T47D (cell line): Measurements from ENCODE around the gene NOC2L.

Experiments used
- DNase-seq, 2 experiments: peaks; one replicate each; pipeline versions ENCODE4 v3.0.0 to v3.0.0-alpha.2; 2011 to 2012; ENCODE audit warnings: low read depth in 1 of 2, low spot score in 1 of 2
- JUND ChIP-seq: IDR thresholded peaks from 2 replicates; pipeline ENCODE4 v1.6.1; 2012; ENCODE audit warnings: low read depth
- in situ Hi-C: cut with HindIII; loops from 2 replicates; pipeline ENCODE4 v1.10.0; 2016; ENCODE audit warnings: low sequenced_read_pairs, low pct_unique_long_range_greater_than_20kb

The NOC2L gene

DNA sequence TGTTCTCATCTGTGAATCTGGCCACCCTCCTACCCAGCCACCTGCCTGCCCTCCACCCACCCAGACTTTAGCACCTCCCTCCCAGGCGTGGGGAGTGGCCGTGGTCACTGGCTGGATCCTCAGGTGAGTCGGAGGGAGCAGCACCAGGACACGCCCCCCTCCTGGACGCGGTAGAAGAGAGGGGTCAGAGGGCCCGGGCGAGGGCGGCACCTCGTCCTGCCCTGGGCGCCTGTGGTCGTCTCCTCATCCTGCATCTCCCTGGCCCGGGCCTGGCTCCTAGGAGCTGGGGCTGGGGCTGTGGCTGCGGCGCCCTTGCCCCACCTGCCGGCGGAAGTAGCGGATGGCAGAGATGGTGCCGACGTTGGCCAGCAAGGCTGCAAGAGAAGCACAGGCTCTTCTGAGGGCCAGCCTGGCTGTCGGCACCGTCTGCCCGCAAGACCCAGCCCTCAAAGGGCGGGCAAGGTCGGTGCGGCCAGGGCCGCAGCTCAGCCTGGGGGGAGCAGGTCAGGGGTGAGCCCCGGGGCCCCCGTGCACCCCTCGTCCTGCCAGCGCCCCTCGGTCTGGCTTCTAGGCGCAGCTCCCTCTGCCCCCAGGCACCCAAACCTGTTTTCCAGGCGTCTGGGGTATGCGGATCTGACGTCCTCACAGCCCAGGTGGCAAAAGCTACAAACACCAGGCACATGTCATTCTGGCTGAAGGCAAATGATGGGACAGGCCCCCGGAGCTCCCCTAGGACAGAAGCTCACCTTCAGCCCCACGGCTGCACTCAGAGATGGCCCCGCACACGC lies 17.0 kb upstream of the NOC2L start:
- TF ChIP-seq JUND = no peak
- DNase-seq = peak; percentile 80 to 93
- in situ Hi-C loops = no loop called here

DNA sequence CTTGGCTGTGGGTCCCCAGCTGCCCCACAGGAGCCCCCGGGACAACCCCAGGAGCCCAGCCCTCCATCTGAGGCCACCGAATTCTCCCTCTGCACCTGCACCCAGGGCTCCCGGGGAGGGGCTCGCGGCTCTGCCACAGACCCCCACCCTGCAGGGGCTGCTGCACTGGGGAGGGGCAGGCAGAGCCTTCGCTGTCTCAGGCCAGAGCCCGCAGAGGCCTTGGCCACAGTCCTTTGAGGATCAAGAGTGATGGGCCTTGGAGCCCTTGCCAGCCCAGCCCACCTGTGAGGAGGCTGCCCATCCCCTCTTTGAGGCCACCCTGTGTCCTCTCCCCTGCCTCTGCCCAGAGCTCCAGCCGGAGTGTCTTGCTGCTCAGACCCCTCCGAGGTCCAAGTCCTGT lies 16.3 kb upstream of the NOC2L start:
- no peak for DNase-seq
- no peak for TF ChIP-seq JUND
- in situ Hi-C loops = no loop called here

DNA sequence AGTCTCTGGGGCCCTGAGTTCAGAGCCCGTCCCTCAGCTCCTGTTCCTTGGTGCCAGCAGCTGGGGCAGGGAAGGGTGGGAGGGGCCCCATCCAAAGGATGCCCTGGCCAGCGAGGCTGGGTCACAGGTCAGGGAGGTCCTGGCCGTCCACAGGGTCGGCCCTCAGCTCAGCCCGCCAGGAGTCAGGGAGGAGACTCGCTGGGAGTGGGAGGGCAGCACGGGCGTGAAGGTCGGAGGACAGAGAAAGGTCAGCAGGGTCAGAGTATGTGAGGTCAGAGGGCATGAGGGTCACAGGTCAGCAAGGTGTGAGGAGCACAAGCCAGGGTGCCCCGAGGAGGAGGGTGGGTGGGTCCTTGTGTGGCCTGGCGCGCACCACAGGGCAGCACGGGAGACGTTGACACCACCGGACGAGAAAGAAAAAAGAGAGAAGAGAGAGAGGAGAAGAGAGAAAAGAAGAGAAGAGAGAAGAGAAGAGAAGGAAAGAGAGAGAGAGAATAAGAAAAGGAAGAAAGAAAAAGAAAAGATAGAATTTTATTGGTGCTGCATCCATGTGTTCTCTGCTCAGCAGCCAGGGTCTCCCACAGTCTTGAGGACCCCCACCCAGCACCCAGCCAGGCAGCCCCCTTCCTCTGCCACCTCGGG lies 15.8 kb upstream of the NOC2L start:
- in situ Hi-C loops = no loop called here
- no peak for TF ChIP-seq JUND
- DNase-seq = no peak

DNA sequence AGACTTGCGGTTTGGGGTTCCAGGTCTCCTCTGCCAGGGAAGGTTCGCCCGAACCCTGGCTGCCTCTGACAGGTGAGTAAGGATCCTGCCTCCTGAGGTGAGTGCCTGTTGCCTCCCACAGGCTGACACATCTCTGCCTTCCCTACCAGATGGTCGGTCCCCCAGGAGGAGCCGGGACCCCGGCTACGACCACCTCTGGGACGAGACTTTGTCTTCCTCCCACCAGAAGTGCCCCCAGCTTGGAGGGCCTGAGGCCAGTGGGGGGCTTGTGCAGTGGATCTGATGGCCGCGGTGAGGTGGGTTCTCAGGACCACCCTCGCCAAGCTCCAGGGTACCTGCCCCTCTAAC lies 15.2 kb upstream of the NOC2L start:
- in situ Hi-C loops = no loop called here
- TF ChIP-seq JUND = no peak
- no peak for DNase-seq

DNA sequence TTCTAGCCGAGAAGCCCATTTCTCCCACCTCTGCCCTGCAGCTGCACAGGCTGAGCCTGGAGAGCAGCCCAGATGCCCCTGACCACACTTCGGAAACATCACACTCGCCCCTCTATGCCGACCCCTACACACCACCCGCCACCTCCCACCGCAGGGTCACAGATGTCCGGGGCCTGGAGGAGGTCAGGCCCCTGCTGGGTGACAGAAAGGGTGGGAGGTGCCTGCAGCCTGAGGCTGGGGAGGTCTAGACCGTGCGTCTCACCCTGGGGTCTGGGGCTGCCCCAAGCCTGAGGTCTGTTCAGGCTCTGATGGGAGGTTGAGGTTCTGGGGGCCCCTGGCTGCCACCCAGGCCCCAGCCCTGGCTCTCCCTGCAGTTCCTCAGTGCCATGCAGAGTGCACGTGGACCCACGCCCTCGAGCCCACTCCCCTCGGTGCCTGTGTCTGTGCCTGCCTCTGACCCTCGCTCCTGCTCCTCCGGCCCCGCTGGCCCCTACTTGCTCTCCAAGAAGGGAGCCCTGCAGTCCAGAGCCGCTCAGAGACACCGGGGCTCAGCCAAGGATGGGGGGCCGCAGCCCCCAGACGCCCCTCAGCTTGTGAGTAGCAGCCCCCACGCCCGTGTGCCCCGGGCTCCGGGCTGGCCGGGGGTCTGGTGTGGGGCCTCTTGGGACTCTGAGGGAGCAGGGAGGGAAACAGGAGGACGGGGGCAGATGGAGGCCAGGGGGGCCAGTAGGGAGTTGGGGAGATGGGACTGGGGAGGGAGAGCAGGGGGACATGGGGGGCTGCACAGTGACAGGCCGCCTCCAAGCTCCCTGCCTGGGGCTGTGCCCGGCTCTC lies 14.6 kb upstream of the NOC2L start:
- TF ChIP-seq JUND = no peak

DNA sequence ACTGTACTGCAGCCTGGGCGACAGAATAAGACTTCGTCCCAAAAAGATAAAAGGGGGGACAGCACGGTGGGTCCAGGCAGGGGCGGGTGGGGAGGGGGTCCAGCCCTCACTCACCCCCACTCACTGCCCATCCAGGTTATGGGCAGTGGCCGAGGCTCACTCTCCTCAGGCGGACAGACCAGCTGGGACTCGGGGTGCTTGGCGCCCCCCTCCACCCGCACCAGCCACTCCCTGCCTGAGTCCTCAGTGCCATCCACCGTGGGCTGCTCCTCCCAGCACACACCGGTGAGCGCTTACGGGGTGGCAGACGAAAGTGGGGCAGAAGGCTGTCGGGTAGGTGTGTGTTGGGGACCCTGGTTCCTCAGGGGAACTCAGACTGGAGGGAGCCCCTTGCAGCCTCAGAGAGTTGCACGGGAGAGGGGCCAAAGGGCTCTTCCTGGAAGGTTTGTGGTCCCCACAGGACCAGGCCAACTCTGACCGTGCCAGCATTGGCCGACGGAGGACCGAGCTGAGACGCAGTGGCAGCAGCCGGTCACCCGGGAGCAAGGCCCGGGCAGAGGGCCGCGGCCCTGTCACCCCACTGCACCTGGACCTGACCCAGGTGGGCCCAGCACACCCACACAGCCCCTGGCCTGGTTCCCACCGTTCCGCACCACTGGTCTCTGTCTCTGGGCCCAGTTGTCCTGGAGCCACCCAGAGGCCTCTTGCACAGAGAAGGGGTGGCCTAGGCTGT lies 13.8 kb upstream of the NOC2L start:
- TF ChIP-seq JUND = no peak
- in situ Hi-C loops = no loop called here
- no peak for DNase-seq

More for the DNA sequence above, 14.6 kb upstream of the NOC2L start:
- in situ Hi-C loops = no loop called here
- DNase-seq = no peak

DNA sequence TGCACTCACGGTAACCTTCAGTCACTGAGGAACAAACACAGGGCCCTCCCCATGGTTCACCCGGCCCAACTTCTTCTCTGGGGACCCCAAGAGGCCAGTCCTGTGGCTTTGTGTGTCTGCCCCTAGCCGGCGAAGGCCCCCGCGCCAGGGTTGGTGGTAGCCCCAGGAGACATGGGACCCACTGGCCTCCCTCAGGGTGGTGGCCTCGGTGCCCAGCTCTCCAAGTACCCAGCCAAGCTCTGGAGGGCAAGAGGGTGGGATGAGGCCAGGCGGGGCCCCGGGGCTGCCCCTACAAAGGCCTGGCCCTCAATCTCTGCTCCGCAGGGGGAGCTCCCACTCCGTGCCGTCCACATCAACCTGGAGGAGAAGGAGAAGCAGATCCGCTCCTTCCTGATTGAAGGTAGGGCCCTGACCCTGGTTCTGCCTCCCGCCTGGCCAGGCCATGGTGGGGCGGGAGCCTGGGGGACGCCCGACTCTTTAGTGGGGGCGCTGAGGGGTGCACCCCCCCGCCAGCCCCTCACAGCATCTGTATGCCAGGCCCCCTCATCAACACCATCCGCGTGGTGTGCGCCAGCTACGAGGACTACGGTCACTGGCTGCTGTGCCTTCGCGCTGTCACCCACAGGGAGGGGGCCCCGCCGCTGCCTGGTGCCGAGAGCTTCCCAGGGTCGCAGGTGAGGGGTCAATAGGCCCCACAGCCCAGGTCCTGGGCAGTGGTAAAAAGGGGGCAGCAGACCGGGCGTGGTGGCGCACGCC lies 12.9 kb upstream of the NOC2L start:
- in situ Hi-C loops = no loop called here
- DNase-seq = no peak
- no peak for TF ChIP-seq JUND

DNA sequence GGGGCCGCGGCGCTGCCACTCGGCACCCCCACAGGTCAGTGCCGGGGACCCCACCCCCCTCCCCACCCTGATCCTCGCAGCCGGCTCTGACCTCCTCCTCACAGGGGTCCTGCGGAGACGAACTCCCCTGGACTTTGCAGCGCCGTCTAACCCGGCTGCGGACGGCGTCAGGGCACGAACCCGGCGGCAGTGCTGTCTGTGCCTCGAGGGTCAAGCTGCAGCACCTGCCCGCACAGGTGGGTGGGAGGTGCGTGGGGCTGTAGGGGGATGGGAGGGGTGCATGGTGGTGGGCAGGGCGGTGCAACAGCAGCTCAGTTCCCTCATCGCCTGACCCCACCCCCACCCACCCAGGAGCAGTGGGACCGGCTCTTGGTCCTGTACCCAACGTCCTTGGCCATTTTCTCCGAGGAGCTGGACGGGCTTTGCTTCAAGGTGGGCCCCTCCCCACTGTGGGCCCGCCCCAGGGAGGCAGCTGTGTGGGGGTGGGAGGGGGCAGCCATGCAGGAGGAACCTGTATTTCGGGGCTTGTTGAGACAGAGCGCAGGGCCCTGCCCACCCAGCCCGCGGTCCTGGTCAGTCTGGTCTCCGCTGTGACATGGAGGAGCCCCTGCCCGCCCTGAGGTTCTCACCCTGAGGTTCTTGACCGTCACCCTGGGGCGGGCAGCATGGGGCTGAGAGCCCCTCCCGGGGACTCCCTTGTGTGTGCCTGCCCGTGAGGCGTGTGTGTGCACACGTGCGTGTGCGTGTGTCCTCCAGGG lies 12.1 kb upstream of the NOC2L start:
- in situ Hi-C loops = no loop called here
- no peak for DNase-seq
- no peak for TF ChIP-seq JUND

DNA sequence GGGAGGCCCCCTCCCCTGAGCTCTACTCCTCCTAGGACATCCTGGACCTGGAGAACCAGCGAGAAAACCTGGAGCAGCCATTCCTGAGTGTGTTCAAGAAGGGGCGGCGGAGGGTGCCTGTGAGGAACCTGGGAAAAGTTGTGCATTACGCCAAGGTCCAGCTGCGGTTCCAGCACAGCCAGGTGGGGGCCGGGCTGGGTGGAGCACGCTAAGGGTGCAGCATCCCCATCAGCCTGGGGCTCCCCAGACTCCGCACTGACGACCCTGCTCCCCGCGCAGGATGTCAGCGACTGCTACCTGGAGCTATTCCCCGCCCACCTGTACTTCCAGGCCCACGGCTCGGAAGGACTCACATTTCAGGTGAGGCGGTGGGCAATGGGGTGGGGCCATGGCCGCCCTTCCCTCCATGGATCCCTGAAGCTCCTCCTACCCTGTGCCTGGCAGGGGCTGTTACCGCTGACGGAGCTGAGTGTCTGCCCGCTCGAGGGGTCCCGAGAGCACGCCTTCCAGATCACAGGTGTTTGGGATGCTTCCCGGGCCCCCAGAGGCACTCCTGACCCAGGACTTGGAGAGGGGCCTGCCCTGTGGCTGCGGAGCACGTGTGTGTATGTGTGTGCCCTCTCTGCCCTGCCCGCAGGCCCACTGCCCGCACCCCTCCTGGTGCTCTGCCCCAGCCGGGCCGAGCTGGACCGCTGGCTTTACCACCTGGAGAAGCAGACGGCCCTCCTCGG lies 11.4 kb upstream of the NOC2L start:
- no peak for DNase-seq
- TF ChIP-seq JUND = no peak
- in situ Hi-C loops = no loop called here

DNA sequence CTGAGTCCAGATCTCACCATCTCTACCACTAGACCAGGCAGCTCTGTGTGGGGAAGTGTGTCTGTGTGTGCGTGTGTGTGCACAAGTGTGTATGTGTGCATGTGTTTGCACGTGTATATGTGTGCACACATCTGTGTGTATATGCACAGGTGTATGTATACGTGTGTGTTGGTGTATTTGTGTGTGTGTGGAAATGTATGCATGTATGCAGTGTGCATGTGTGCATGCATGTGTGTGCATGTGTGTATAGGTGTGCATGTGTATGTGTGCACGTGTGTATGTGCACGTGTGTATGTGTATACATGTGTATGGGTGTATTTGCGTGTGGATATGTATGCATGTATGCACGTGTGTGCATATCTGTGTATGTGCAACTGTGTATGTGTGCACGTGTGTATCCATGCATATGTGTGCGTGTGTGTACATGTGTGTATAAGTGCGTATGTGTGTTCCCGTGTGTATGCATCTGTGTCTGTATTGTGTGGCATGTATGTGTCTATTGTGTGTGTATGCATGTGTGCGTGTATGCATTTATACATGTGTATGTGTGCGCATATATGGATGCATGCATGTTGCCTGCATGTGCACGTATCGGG lies 10.3 kb upstream of the NOC2L start:
- TF ChIP-seq JUND = no peak
- in situ Hi-C loops = no loop called here
- no peak for DNase-seq
